IMR-90 (cell line): ENCODE results near the gene NME4. TPM values are rescaled to one million over a fixed set of nuclear protein-coding genes. Genes with fewer than 3 reads are reported as not detected.

ENCODE experiments used
- ATAC-seq: fragments of 200-7000 bp; cut with Tn5 transposase; 2 replicates; pipeline ENCODE4 v1.9.1; 2020; ENCODE audit warnings: low read depth, mild to moderate bottlenecking, moderate library complexity
- BruUV-seq: library from RNA; stranded (reverse); fragments of 400-500 nt; replicated peaks from 2 replicates; lab custom pipeline; 2021; lab: Mats Ljungman, UMichigan
- CTCF ChIA-PET: fragments of 300-600 bp; formaldehyde crosslinking; extraction: SDS; loops from one replicate; lab custom pipeline; 2021; ENCODE audit warnings: antibody characterized with exemption; lab: Yijun Ruan, JAX
- POLR2A ChIA-PET: fragments of 300-600 bp; sonication (Branson Sonifier 250); formaldehyde crosslinking; loops from one replicate; lab custom pipeline; 2022; ENCODE audit warnings: antibody characterized with exemption; ENCODE audit not compliant: unreplicated experiment; lab: Charles Lee
- DNase-seq: peaks from one replicate; pipeline ENCODE4 v3.0.0; 2013
- H2AFZ ChIP-seq: replicated peaks from 2 replicates; pipeline ENCODE3; 2013; ENCODE audit warnings: low read length, mild to moderate bottlenecking; ENCODE audit not compliant: poor library complexity
- H2AK5ac ChIP-seq: 2 replicates; pipeline ENCODE4 v1.6.1; 2013; ENCODE audit warnings: low read depth, low read length, inconsistent platforms
- H2AK9ac ChIP-seq: replicated peaks from 2 replicates; pipeline ENCODE3; 2013; ENCODE audit warnings: mild to moderate bottlenecking, low read depth, low read length, moderate library complexity; ENCODE audit not compliant: poor library complexity
- H2BK120ac ChIP-seq: 2 replicates; pipeline ENCODE4 v1.6.1; 2013; ENCODE audit warnings: low read depth, low read length, inconsistent platforms
- H2BK15ac ChIP-seq: 3 replicates; pipeline ENCODE4 v1.6.1; 2013; ENCODE audit warnings: low read depth, low read length, inconsistent platforms
- H2BK20ac ChIP-seq: 2 replicates; pipeline ENCODE4 v1.6.1; 2013; ENCODE audit warnings: low read depth, mild to moderate bottlenecking, inconsistent platforms, low read length, moderate library complexity
- H2BK5ac ChIP-seq: 2 replicates; pipeline ENCODE4 v1.6.1; 2013; ENCODE audit warnings: mild to moderate bottlenecking, low read depth, low read length, inconsistent platforms; ENCODE audit not compliant: poor library complexity, severe bottlenecking
- H3K14ac ChIP-seq: replicated peaks from 2 replicates; pipeline ENCODE4 v1.6.1; 2013; ENCODE audit warnings: low read depth, low read length, inconsistent platforms
- H3K18ac ChIP-seq: 2 replicates; pipeline ENCODE4 v1.6.1; 2013; ENCODE audit warnings: low read depth, low read length, control low read depth
- H3K23ac ChIP-seq: 2 replicates; pipeline ENCODE4 v1.6.1; 2013; ENCODE audit warnings: low read depth, low read length, inconsistent platforms
- H3K27ac ChIP-seq: 2 replicates; pipeline ENCODE4 v1.5.1; 2013; ENCODE audit warnings: mild to moderate bottlenecking, control low read depth, low read length; ENCODE audit not compliant: insufficient read depth
- H3K27me3 ChIP-seq: 2 replicates; pipeline ENCODE4 v1.6.1; 2013; ENCODE audit warnings: low read length; ENCODE audit not compliant: control insufficient read depth, insufficient read depth
- H3K36me3 ChIP-seq: 2 replicates; pipeline ENCODE4 v1.6.1; 2013; ENCODE audit warnings: low read length, mixed read lengths; ENCODE audit not compliant: control insufficient read depth, insufficient read depth
- H3K4ac ChIP-seq: 2 replicates; pipeline ENCODE4 v1.6.1; 2013; ENCODE audit warnings: low read depth, low read length, inconsistent platforms
- H3K4me1 ChIP-seq: 2 replicates; pipeline ENCODE4 v1.6.1; 2013; ENCODE audit warnings: low read length, mixed read lengths; ENCODE audit not compliant: control insufficient read depth, insufficient read depth
- H3K4me2 ChIP-seq: 2 replicates; pipeline ENCODE4 v1.6.1; 2013; ENCODE audit warnings: low read depth, mild to moderate bottlenecking, control low read depth, low read length, moderate library complexity
- H3K4me3 ChIP-seq: 2 replicates; pipeline ENCODE4 v1.5.1; 2013; ENCODE audit warnings: low read depth, mild to moderate bottlenecking, control low read depth, low read length, moderate library complexity; ENCODE audit not compliant: insufficient read depth
- H3K56ac ChIP-seq: 2 replicates; pipeline ENCODE4 v1.6.1; 2013; ENCODE audit warnings: low read length, inconsistent platforms; ENCODE audit not compliant: insufficient read depth; ENCODE audit errors: extremely low read depth
- H3K79me1 ChIP-seq, 2 experiments: 2 replicates each; pipeline ENCODE4 v1.6.1; 2013; ENCODE audit warnings: low read length in 2 of 2, inconsistent platforms in 1 of 2, low read depth in 1 of 2
- H3K9ac ChIP-seq: 2 replicates; pipeline ENCODE4 v1.6.1; 2013; ENCODE audit warnings: low read depth, low read length, control low read depth
- H3K9me1 ChIP-seq: 2 replicates; pipeline ENCODE4 v1.6.1; 2013; ENCODE audit warnings: low read length, inconsistent platforms; ENCODE audit not compliant: insufficient read depth
- H3K9me3 ChIP-seq: 2 replicates; pipeline ENCODE4 v1.6.1; 2013; ENCODE audit warnings: low read length; ENCODE audit not compliant: control insufficient read depth, insufficient read depth
- H4K20me1 ChIP-seq: 2 replicates; pipeline ENCODE4 v1.6.1; 2013; ENCODE audit warnings: low read length, inconsistent platforms; ENCODE audit not compliant: insufficient read depth
- H4K5ac ChIP-seq: 2 replicates; pipeline ENCODE4 v1.6.1; 2013; ENCODE audit warnings: mild to moderate bottlenecking, low read depth, low read length, control low read depth
- H4K8ac ChIP-seq, 2 experiments: 2 replicates each; pipeline ENCODE4 v1.6.1; 2013; ENCODE audit warnings: low read depth in 2 of 2, low read length in 2 of 2, control low read depth in 1 of 2, inconsistent platforms in 1 of 2
- H4K91ac ChIP-seq: 2 replicates; pipeline ENCODE4 v1.6.1; 2013; ENCODE audit warnings: low read depth, low read length, inconsistent platforms; ENCODE audit not compliant: insufficient read depth
- CEBPB ChIP-seq: IDR thresholded peaks from 2 replicates; pipeline ENCODE4 v1.6.1; 2012; ENCODE audit warnings: low read depth, low read length, improper control_type of control experiment
- FOS ChIP-seq: fragments of 150-350 bp; IDR thresholded peaks from 2 replicates; pipeline ENCODE4 v1.6.1; 2016; ENCODE audit warnings: low read depth, low read length
- POLR2A ChIP-seq: IDR thresholded peaks from 2 replicates; pipeline ENCODE4 v1.6.1; 2012; ENCODE audit warnings: mild to moderate bottlenecking, low read depth, low read length
- WGBS, 2 experiments: methylation state at CpG; one replicate each; pipeline versions ENCODE4 v1.1.5 to v1.1.7; 2013; ENCODE audit warnings: missing lambda C conversion rate in 2 of 2; ENCODE audit not compliant: insufficient read length in 1 of 2; ENCODE audit errors: extremely low coverage in 2 of 2; 5-methylcytosine and 5-hydroxymethylcytosine counted together
- dilution Hi-C: fragments of 300-500 bp; cut with HindIII; formaldehyde crosslinking; loops from one replicate; pipeline ENCODE4 v1.14.3; 2018; ENCODE audit warnings: low sequenced_read_pairs; ENCODE audit not compliant: unreplicated experiment
- in situ Hi-C: fragments of 300-500 bp; cut with MboI; formaldehyde crosslinking; loops from 3 replicates; pipeline ENCODE4 v1.14.3; 2019; ENCODE audit warnings: low sequenced_read_pairs, inconsistent platforms, mixed read lengths
- intact Hi-C: fragments of 100-400 bp; cut with micrococcal nuclease; formaldehyde crosslinking; loops from 2 replicates; pipeline ENCODE4 v1.10.0; 2022
- polyA plus RNA-seq, 3 experiments: library from polyadenylated mRNA; depleted of rRNA; stranded (reverse); fragments of >200 nt; gene quantifications; 2 replicates each; pipeline ENCODE4 v1.2.3, GENCODE V29; 2012; ENCODE audit warnings: low replicate concordance in 1 of 3
- total RNA-seq: library from RNA; depleted of rRNA; stranded (reverse); fragments of >200 nt; gene quantifications from 2 replicates; pipeline ENCODE4 v1.2.3, GENCODE V29; 2012

Gene NME4
- total and polyA plus RNA-seq, 2 of the 4 experiments (the other 2 are of a cell fraction) = 124 to 288 TPM

DNA sequence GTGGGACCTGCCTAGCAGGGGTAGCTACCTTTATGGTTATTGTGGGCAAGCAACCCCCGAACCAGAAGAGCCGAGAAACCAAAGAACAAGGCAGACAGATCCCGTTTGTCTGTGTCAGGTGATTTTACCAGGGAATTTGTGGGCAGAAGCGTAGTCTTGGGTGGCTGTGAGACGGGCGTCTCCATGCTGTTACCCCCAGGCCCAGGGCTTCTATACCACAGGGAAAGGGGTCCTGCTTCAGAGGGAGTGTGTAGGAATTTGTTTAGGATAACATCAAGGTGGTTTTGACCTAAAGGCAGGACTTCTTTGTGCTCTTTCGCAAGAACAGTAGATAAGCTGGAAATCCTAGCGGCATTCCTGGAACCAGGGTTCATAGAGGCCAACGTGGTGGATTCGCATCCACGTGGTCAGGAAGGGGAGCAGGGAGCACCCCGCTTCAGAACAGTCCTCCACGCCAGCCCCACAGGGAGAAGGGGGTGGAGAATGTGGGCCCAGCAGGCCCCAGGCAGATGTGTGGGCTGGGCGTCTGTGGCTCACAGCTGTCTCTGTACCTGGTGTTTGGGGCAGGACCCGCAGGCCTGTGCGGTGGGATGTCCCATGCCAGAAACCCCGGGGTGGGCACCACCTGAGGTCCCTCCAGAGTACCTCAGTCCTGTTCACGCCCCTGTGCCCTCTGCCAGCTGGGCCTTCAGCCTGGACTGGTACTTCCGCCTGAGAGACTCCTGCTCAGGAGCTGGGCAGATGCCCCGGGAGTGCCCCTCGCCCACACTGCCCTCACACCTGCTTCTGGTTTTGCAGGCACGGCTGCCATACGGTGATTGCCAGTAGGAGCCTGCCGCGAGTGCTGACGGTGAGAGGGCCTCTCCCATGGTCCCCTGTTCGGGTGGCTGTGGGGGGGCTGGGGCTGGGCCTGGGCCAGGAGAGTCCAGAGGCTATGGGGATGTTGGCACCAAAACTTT is 8.8 kb downstream of the NME4 start:
- H3K4me3 ChIP-seq = no peak overlapping the region
- H2BK120ac ChIP-seq = no peak overlapping the region
- WGBS, 2 experiments = 87% methylated on average over 14 of the region's 27 CpGs; no CpG with 5 or more reads in 1 of the 2 experiments
- H3K9me3 ChIP-seq = no peaks in the 10 kb centered on the region
- H4K20me1 ChIP-seq = no peaks in the 10 kb centered on the region
- no peak overlapping the region for H2AK5ac ChIP-seq
- H4K5ac ChIP-seq = no peak overlapping the region
- H4K91ac ChIP-seq = no peak overlapping the region
- CTCF ChIA-PET = no interaction called here
- dilution Hi-C loops = no loop called here
- H3K56ac ChIP-seq = no peak overlapping the region
- TF ChIP-seq POLR2A = no peak
- peak; percentile 53; the same call in 1 of the 2 replicates for TF ChIP-seq CEBPB
- TF ChIP-seq FOS = no peak
- no peak overlapping the region for H3K18ac ChIP-seq
- no peak overlapping the region for H3K23ac ChIP-seq
- H3K27ac ChIP-seq = no peak overlapping the region
- no peaks in the 10 kb centered on the region; the same call in 1 of the 2 replicates for H3K36me3 ChIP-seq
- intact Hi-C loops = no loop called here
- H3K4me1 ChIP-seq = no peaks in the 10 kb centered on the region
- in situ Hi-C loops = no loop called here
- H3K27me3 ChIP-seq = no peaks in the 10 kb centered on the region
- POLR2A ChIA-PET = no interaction called here
- H2AK9ac ChIP-seq = peak overlapping the region; percentile 61
- H2BK5ac ChIP-seq = no peak overlapping the region
- no peak for DNase-seq
- no peak overlapping the region for H2BK20ac ChIP-seq
- H3K9me1 ChIP-seq = no peaks in the 10 kb centered on the region
- H2BK15ac ChIP-seq = no peak overlapping the region
- H2AFZ ChIP-seq = no peak overlapping the region
- no peak overlapping the region for H4K8ac ChIP-seq
- H3K9ac ChIP-seq = 0 out of 2 replicates have a peak overlapping the region, but pooled peaks have one; percentile 28
- H3K4ac ChIP-seq = no peak overlapping the region
- no peak overlapping the region for H3K14ac ChIP-seq
- H3K79me1 ChIP-seq = peaks cover 0 to 8% of the 10 kb centered on the region in 2 experiments
- ATAC-seq = no peak
- BruUV-seq = no TSS peak
- H3K4me2 ChIP-seq = no peak overlapping the region
